ENCODE data around the gene TARDBP. TPM values are rescaled to one million over a fixed set of nuclear protein-coding genes. Genes with fewer than 3 reads are reported as not detected.
"Not testable (repeated sequence)": the region's sequence is repeated elsewhere in the genome, so short reads cannot be mapped to it uniquely, and the experiment has no call there.

The TARDBP gene
- total and polyA plus RNA-seq, 7 donors, result 91.8 to 387 (median 132) TPM

- peak in 1 of 2 donors; percentile 21 for DNase-seq
- no peak for ATAC-seq
- WGBS, 3 donors, result 79 to 86% (median 79%) methylated on average over 11 of the region's 11 CpGs
- no peaks in the 10 kb centered on the region for H3K27me3 ChIP-seq (ENCODE audit: insufficient read depth in 3 of 3, low read length in 2 of 3)
- no peaks in the 10 kb centered on the region for H3K4me1 ChIP-seq
- intact Hi-C loops (cut with DNase I), result loop anchor here (5.0 kb wide), 2 partner anchors 34 to 36 kb away; no protein-coding TSS in a partner anchor
- TF ChIP-seq CTCF (IDR thresholded peaks at IDR 0.05), result no peak
- peaks cover 16 to 97% of the 10 kb centered on the region in 2 donors for H3K36me3 ChIP-seq (ENCODE audit: insufficient read depth in 1 of 2, low read depth in 1 of 2)
- no peak overlapping the region for H3K27ac ChIP-seq
- H3K9me3 ChIP-seq, result no peaks in the 10 kb centered on the region
- H3K4me3 ChIP-seq, result no peak overlapping the region
Observed at GRCh38 chr1:11070876-11071275, 58.4 kb downstream of the TARDBP start.

- H3K4me3 ChIP-seq, result no peak overlapping the region
- DNase-seq, result peak in 1 of 2 donors; percentile 28
- peaks cover 12 to 97% of the 10 kb centered on the region in 2 donors for H3K36me3 ChIP-seq (ENCODE audit: insufficient read depth in 1 of 2, low read depth in 1 of 2)
- H3K27me3 ChIP-seq (ENCODE audit: insufficient read depth in 3 of 3, low read length in 2 of 3), result no peaks in the 10 kb centered on the region
- intact Hi-C loops (cut with DNase I), result loop anchor here (5.0 kb wide), 2 partner anchors 34 to 36 kb away; no protein-coding TSS in a partner anchor
- WGBS, 3 donors, result 73 to 86% (median 77%) methylated on average over 15 of the region's 15 CpGs
- no peak overlapping the region for H3K27ac ChIP-seq
- H3K9me3 ChIP-seq, result no peaks in the 10 kb centered on the region
- ATAC-seq, result peak in 1 of 4 donors; percentile 31
- TF ChIP-seq CTCF (IDR thresholded peaks at IDR 0.05), result no peak
- no peaks in the 10 kb centered on the region for H3K4me1 ChIP-seq
Observed at GRCh38 chr1:11071463-11072215, 59.2 kb downstream of the TARDBP start.

GRCh38 chr1:11072216-11072917 is 59.9 kb downstream of the TARDBP start:
- intact Hi-C loops (cut with DNase I), result loop anchor here (5.0 kb wide), 2 partner anchors 35 kb away; no protein-coding TSS in a partner anchor
- 53 to 74% (median 58%) methylated on average over 13 of the region's 13 CpGs for WGBS, 3 donors
- Histone ChIP-seq H3K27me3 (ENCODE audit: insufficient read depth in 3 of 3, low read length in 2 of 3) (no peaks in the 10 kb centered on the region), H3K36me3 (ENCODE audit: insufficient read depth in 1 of 2, low read depth in 1 of 2) (peaks cover 10 to 99% of the 10 kb centered on the region in 2 donors), H3K4me1 (no peaks in the 10 kb centered on the region), H3K4me3 (no peak overlapping the region), H3K9me3 (no peaks in the 10 kb centered on the region), H3K27ac (no peak overlapping the region)
- TF ChIP-seq CTCF (IDR thresholded peaks at IDR 0.05), result peak; percentile 16
- ATAC-seq (peak in 3 of 4 donors; percentile 54 to 61 (median 56)), DNase-seq (peak in 1 of 2 donors; percentile 8)

GRCh38 chr1:11073398-11073797 is 60.9 kb downstream of the TARDBP start:
- H3K4me1 ChIP-seq; ATAC-seq; H3K4me3 ChIP-seq; H3K27ac ChIP-seq; H3K27me3 ChIP-seq (ENCODE audit: insufficient read depth in 3 of 3, low read length in 2 of 3); H3K9me3 ChIP-seq: not testable (repeated sequence)
- DNase-seq, result peak in 1 of 2 donors; percentile 1
- 93 to 98% (median 94%) methylated on average over 7 of the region's 7 CpGs for WGBS, 3 donors
- intact Hi-C loops (cut with DNase I), result loop anchor here (5.0 kb wide), 2 partner anchors 34 to 36 kb away; no protein-coding TSS in a partner anchor
- peaks cover 10 to 97% of the 10 kb centered on the region in 2 donors for H3K36me3 ChIP-seq (ENCODE audit: insufficient read depth in 1 of 2, low read depth in 1 of 2)

Other genes starting within 250 kb of the TARDBP start
- gene CASZ1, start 216.0 kb upstream of the TARDBP start, total RNA-seq, result 10 to 100 TPM; 53.1 to 83.3 (median 60.8) TPM
- 10 to 100 TPM in 2 of 3 donors, 1 to 10 TPM in 1; 2.6 to 23.7 (median 11.0) TPM for gene CASZ1, start 216.0 kb upstream of the TARDBP start, polyA plus RNA-seq
- not detected for gene MASP2, start 34.6 kb downstream of the TARDBP start, total RNA-seq
- gene MASP2, start 34.6 kb downstream of the TARDBP start, polyA plus RNA-seq, result under 1 TPM in 1 of 3 donors, not detected in 2; 0.03 TPM
- 100 to 1,000 TPM in 1 of 4 donors, 10 to 100 TPM in 3; 60.4 to 106 (median 74.9) TPM for gene SRM, start 47.4 kb downstream of the TARDBP start, total RNA-seq
- 100 to 1,000 TPM in 1 of 3 donors, 10 to 100 TPM in 2; 69.6 to 163 (median 79.3) TPM for gene SRM, start 47.4 kb downstream of the TARDBP start, polyA plus RNA-seq
- gene EXOSC10, start 87.2 kb downstream of the TARDBP start, total RNA-seq, result 10 to 100 TPM; 16.3 to 34.8 (median 25.7) TPM
- 10 to 100 TPM; 25.7 to 39.1 (median 30.8) TPM for gene EXOSC10, start 87.2 kb downstream of the TARDBP start, polyA plus RNA-seq
- gene ANGPTL7, start 176.7 kb downstream of the TARDBP start, total RNA-seq, result 1 to 10 TPM in 1 of 4 donors, under 1 TPM in 3; 0.10 to 1.4 (median 0.40) TPM
- gene ANGPTL7, start 176.7 kb downstream of the TARDBP start, polyA plus RNA-seq, result 1 to 10 TPM in 1 of 3 donors, under 1 TPM in 2; 0.83 to 1.6 (median 0.89) TPM
- gene MTOR, start 249.9 kb downstream of the TARDBP start, total RNA-seq, result 10 to 100 TPM; 35.0 to 50.8 (median 47.1) TPM
- 10 to 100 TPM; 24.0 to 44.0 (median 33.7) TPM for gene MTOR, start 249.9 kb downstream of the TARDBP start, polyA plus RNA-seq